H1 (cell line): ENCODE measurements around the gene PIP4K2C. TPM values are rescaled to one million over a fixed set of nuclear protein-coding genes. Genes with fewer than 3 reads are reported as not detected.

ENCODE experiments used
- CTCF ChIA-PET: fragments of 300-600 bp; sonication (Branson Sonifier 250); formaldehyde crosslinking; loops from one replicate; lab custom pipeline; 2021; ENCODE audit not compliant: partially characterized antibody; lab: Charles Lee
- POLR2A ChIA-PET: fragments of 300-600 bp; sonication (Branson Sonifier 250); formaldehyde crosslinking; loops from one replicate; lab custom pipeline; 2021; ENCODE audit warnings: inconsistent platforms; ENCODE audit not compliant: partially characterized antibody; lab: Charles Lee
- DNase-seq, 2 experiments: peaks; one replicate each; pipeline versions ENCODE4 v3.0.0 to v3.0.0-alpha.2; 2010 to 2022; ENCODE audit warnings: low spot score in 2 of 2, low read depth in 1 of 2, mixed read lengths in 1 of 2
- FAIRE-seq: peaks from 2 replicates; lab custom pipeline; 2011; peaks lifted over from hg19 to GRCh38; lab: Jason Lieb, UNC
- H2AFZ ChIP-seq: 2 replicates; pipeline ENCODE4 v1.8.1; 2012; ENCODE audit warnings: low read length, inconsistent platforms
- H2AK5ac ChIP-seq: 2 replicates; pipeline ENCODE4 v1.6.1; 2013; ENCODE audit warnings: low read depth, low read length
- H2BK120ac ChIP-seq: replicated peaks from 2 replicates; pipeline ENCODE3; 2013; ENCODE audit warnings: low read depth, low read length, inconsistent platforms
- H2BK12ac ChIP-seq: 2 replicates; pipeline ENCODE4 v1.6.1; 2013; ENCODE audit warnings: low read depth, low read length
- H2BK15ac ChIP-seq: 2 replicates; pipeline ENCODE4 v1.6.1; 2013; ENCODE audit warnings: low read length
- H2BK20ac ChIP-seq: 2 replicates; pipeline ENCODE4 v1.6.1; 2013; ENCODE audit warnings: low read length
- H2BK5ac ChIP-seq: 2 replicates; pipeline ENCODE4 v1.6.1; 2013; ENCODE audit warnings: low read depth, low read length
- H3K14ac ChIP-seq: 2 replicates; pipeline ENCODE4 v1.6.1; 2013; ENCODE audit warnings: inconsistent platforms; ENCODE audit not compliant: insufficient read length
- H3K18ac ChIP-seq: 2 replicates; pipeline ENCODE4 v1.6.1; 2013; ENCODE audit warnings: low read length; ENCODE audit errors: extremely low read depth
- H3K23ac ChIP-seq: 2 replicates; pipeline ENCODE4 v1.6.1; 2013; ENCODE audit warnings: inconsistent platforms; ENCODE audit not compliant: insufficient read length
- H3K23me2 ChIP-seq: 2 replicates; pipeline ENCODE4 v1.6.1; 2013; ENCODE audit warnings: low read depth, low read length
- H3K27ac ChIP-seq: 2 replicates; pipeline ENCODE4 v1.6.1; 2011; ENCODE audit warnings: low read depth, low read length, inconsistent platforms
- H3K27me3 ChIP-seq, 4 experiments: replicated peaks in 1 of 4; 1 replicate in 1 of 4; 2 replicates in 3 of 4; pipeline versions ENCODE4 v1.6.1 to v1.8.1; 2011 to 2013; ENCODE audit warnings: low read length in 3 of 4, mild to moderate bottlenecking in 3 of 4, inconsistent platforms in 2 of 4, mixed read lengths in 2 of 4, moderate library complexity in 1 of 4; ENCODE audit not compliant: control insufficient read depth in 3 of 4, insufficient read depth in 3 of 4; ENCODE audit errors: extremely low read depth in 1 of 4
- H3K36me3 ChIP-seq, 4 experiments: 2 replicates each; pipeline versions ENCODE4 v1.6.1 to v1.8.1; 2011 to 2013; ENCODE audit warnings: mild to moderate bottlenecking in 4 of 4, low read length in 3 of 4, moderate library complexity in 2 of 4, control low read depth in 1 of 4, inconsistent platforms in 1 of 4; ENCODE audit not compliant: insufficient read depth in 4 of 4, control insufficient read depth in 2 of 4
- H3K4ac ChIP-seq: replicated peaks from 2 replicates; pipeline ENCODE3; 2013; ENCODE audit warnings: low read length, low read depth, mixed read lengths, inconsistent platforms; ENCODE audit not compliant: insufficient read length
- H3K4me1 ChIP-seq, 4 experiments: replicated peaks in 1 of 4; 1 replicate in 1 of 4; 2 replicates in 3 of 4; pipeline versions ENCODE4 v1.6.1 to v1.8.1; 2011 to 2013; ENCODE audit warnings: low read length in 3 of 4, inconsistent platforms in 2 of 4, mixed read lengths in 1 of 4; ENCODE audit not compliant: insufficient read depth in 4 of 4, control insufficient read depth in 3 of 4
- H3K4me2 ChIP-seq, 2 experiments: 2 replicates each; pipeline versions ENCODE4 v1.6.1 to v1.8.1; 2011 to 2013; ENCODE audit warnings: low read depth in 2 of 2, low read length in 2 of 2, control low read depth in 1 of 2, inconsistent platforms in 1 of 2, mild to moderate bottlenecking in 1 of 2; ENCODE audit not compliant: insufficient read depth in 1 of 2
- H3K4me3 ChIP-seq, 4 experiments: fragments of 200-600, 300-600 bp in 1 of 4; sonication (generic), shearing (Covaris generic), sonication (Bioruptor Twin) in 1 of 4; 2 replicates each; pipeline versions ENCODE4 v1.5.1 to v1.8.1; 2011 to 2016; ENCODE audit warnings: low read length in 4 of 4, low read depth in 3 of 4, control low read depth in 2 of 4, inconsistent platforms in 2 of 4, mild to moderate bottlenecking in 2 of 4, mixed read lengths in 1 of 4, moderate library complexity in 1 of 4; ENCODE audit not compliant: insufficient read depth in 2 of 4; ENCODE audit errors: extremely low read depth in 1 of 4
- H3K56ac ChIP-seq: replicated peaks from 2 replicates; pipeline ENCODE3; 2013; ENCODE audit warnings: low read depth, mild to moderate bottlenecking, mixed read lengths, low read length, inconsistent platforms; ENCODE audit not compliant: insufficient read length
- H3K79me1 ChIP-seq: 2 replicates; pipeline ENCODE4 v1.6.1; 2013; ENCODE audit warnings: low read depth, low read length, control low read depth
- H3K79me2 ChIP-seq, 2 experiments: 2 replicates each; pipeline versions ENCODE4 v1.6.1 to v1.8.1; 2012 to 2013; ENCODE audit warnings: low read length in 2 of 2, mild to moderate bottlenecking in 2 of 2, inconsistent platforms in 1 of 2; ENCODE audit not compliant: insufficient read depth in 2 of 2, control insufficient read depth in 1 of 2
- H3K9ac ChIP-seq, 4 experiments: replicated peaks in 1 of 4; 1 replicate in 1 of 4; 2 replicates in 3 of 4; pipeline versions ENCODE4 v1.6.1 to v1.8.1; 2011 to 2013; ENCODE audit warnings: low read depth in 3 of 4, low read length in 3 of 4, control low read depth in 2 of 4, mild to moderate bottlenecking in 2 of 4, moderate library complexity in 2 of 4, inconsistent platforms in 1 of 4; ENCODE audit errors: extremely low read depth in 1 of 4
- H3K9me3 ChIP-seq, 2 experiments: 2 replicates each; pipeline versions ENCODE4 v1.6.1 to v1.8.1; 2012 to 2013; ENCODE audit warnings: mild to moderate bottlenecking in 2 of 2, moderate library complexity in 2 of 2, control low read depth in 1 of 2, inconsistent platforms in 1 of 2, low read depth in 1 of 2, low read length in 1 of 2, mixed read lengths in 1 of 2; ENCODE audit not compliant: insufficient read depth in 2 of 2
- H4K20me1 ChIP-seq, 2 experiments: replicated peaks in 1 of 2; 2 replicates each; pipeline versions ENCODE3 to v1.8.1; 2011 to 2013; ENCODE audit warnings: inconsistent platforms in 2 of 2, low read length in 2 of 2, mild to moderate bottlenecking in 1 of 2; ENCODE audit not compliant: insufficient read depth in 2 of 2, control insufficient read depth in 1 of 2
- H4K5ac ChIP-seq: 2 replicates; pipeline ENCODE4 v1.6.1; 2013; ENCODE audit warnings: low read length, low read depth, mixed read lengths, inconsistent platforms; ENCODE audit not compliant: insufficient read length
- H4K8ac ChIP-seq: 2 replicates; pipeline ENCODE4 v1.8.0; 2013; ENCODE audit warnings: mild to moderate bottlenecking, moderate library complexity, low read length, inconsistent platforms; ENCODE audit not compliant: insufficient read depth; ENCODE audit errors: extremely low read depth
- H4K91ac ChIP-seq: replicated peaks from 2 replicates; pipeline ENCODE3; 2013; ENCODE audit warnings: low read length, mixed read lengths, inconsistent platforms; ENCODE audit not compliant: insufficient read length
- ATF2 ChIP-seq: IDR thresholded peaks from 2 replicates; pipeline ENCODE4 v1.6.1; 2012; ENCODE audit warnings: low read length, inconsistent platforms
- PHF8 ChIP-seq: fragments of 200-600 bp; sonication (generic); conservative IDR thresholded peaks from 2 replicates; pipeline ENCODE4 v1.7.1; 2012; ENCODE audit warnings: low read depth, mild to moderate bottlenecking, inconsistent platforms, low read length, moderate library complexity
- RNF2 ChIP-seq: fragments of 200-900, 300-1000 bp; sonication (generic); IDR thresholded peaks from 2 replicates; pipeline ENCODE4 v1.7.1; 2016; ENCODE audit warnings: borderline replicate concordance, low read depth, mild to moderate bottlenecking, antibody characterized with exemption, low read length; ENCODE audit not compliant: poor library complexity, severe bottlenecking; ENCODE audit errors: missing control alignments
- RXRA ChIP-seq: IDR thresholded peaks from 2 replicates; pipeline ENCODE4 v1.6.1; 2011; ENCODE audit warnings: low read depth, mild to moderate bottlenecking, low read length, moderate library complexity; ENCODE audit not compliant: insufficient read depth
- SIX5 ChIP-seq: IDR thresholded peaks from 2 replicates; pipeline ENCODE4 v1.6.1; 2011; ENCODE audit warnings: mild to moderate bottlenecking, low read depth, low read length
- TAF7 ChIP-seq: optimal IDR thresholded peaks from 2 replicates; pipeline ENCODE3; 2011; ENCODE audit warnings: low read depth, mild to moderate bottlenecking, inconsistent platforms, low read length, moderate library complexity, borderline replicate concordance
- TCF12 ChIP-seq: IDR thresholded peaks from 2 replicates; pipeline ENCODE4 v1.6.1; 2011; ENCODE audit warnings: low read depth, mild to moderate bottlenecking, low read length
- WGBS, 2 experiments: shearing (Covaris generic) in 1 of 2; methylation state at CpG; one replicate each; pipeline versions ENCODE4 v1.1.6 to v1.1.7; 2013 to 2015; ENCODE audit warnings: low lambda C conversion rate in 2 of 2, mixed read lengths in 2 of 2, inconsistent platforms in 1 of 2, low coverage in 1 of 2, missing lambda C conversion rate in 1 of 2; ENCODE audit not compliant: insufficient replicate concordance in 2 of 2, insufficient coverage in 1 of 2, insufficient read length in 1 of 2; ENCODE audit errors: extremely low coverage in 1 of 2, missing lambda C conversion rate in 1 of 2; 5-methylcytosine and 5-hydroxymethylcytosine counted together
- polyA plus RNA-seq, 7 experiments: library from polyadenylated mRNA; depleted of rRNA in 3 of 7; stranded (reverse) in 5 of 7; unstranded in 2 of 7; fragments of >200 nt in 5 of 7; fragments of 200-250 nt in 2 of 7; gene quantifications; 1 replicate in 5 of 7; 2 replicates in 1 of 7; 4 replicates in 1 of 7; pipeline versions ENCODE4 v1.2.1 to v1.2.3, GENCODE V29; 2011 to 2013; ENCODE audit warnings: missing spikeins in 2 of 7, mixed read lengths in 2 of 7
- total RNA-seq: library from RNA; stranded (reverse); fragmentation: NEBNext Ultra II Directional; extraction: Animal tissue kit (Norgen Biotek cat#: 25700); gene quantifications from 2 replicates; pipeline ENCODE4 v1.2.1, GENCODE V29; 2021

PIP4K2C gene
- total and polyA plus RNA-seq, 2 of the 8 experiments (the other 6 are each of a cell fraction or from before 2014, with no cell fraction given), result 25.0 to 27.1 TPM

GRCh38 chr12:57621497-57622292 lies 30.7 kb downstream of the PIP4K2C start:
- H2BK15ac ChIP-seq, result no peak overlapping the region
- H3K4me1 ChIP-seq, result peaks cover 0 to 20% (median 13%) of the 10 kb centered on the region in 4 experiments; a peak in 6 of 7 replicates
- peak overlapping the region; percentile 75; the same call in 1 of the 2 replicates for H2BK12ac ChIP-seq
- H4K8ac ChIP-seq, result no peak overlapping the region; the same call in 1 of the 2 replicates
- H2BK20ac ChIP-seq, result no peak overlapping the region
- H2AFZ ChIP-seq, result no peak overlapping the region
- H3K23me2 ChIP-seq, result peaks cover 7% of the 10 kb centered on the region; the same call in 1 of the 2 replicates
- H3K4me3 ChIP-seq, result peak overlapping the region; percentile 1 to 52 (median 24); a peak in 6 of 8 replicates
- CTCF ChIA-PET, result interaction anchor here (0.6 to 10.7 kb wide), 33 partner anchors 9 to 308 kb away, joined by 3 to 201 read pairs (median 4); partner anchors contain the start of genes ARHGEF25, B4GALNT1, DTX3 and OS9
- 0 out of 2 replicates have a peak, but pooled peaks cover 2% of the 10 kb centered on the region for H3K79me1 ChIP-seq
- H3K14ac ChIP-seq, result no peak overlapping the region
- no peak overlapping the region for H3K18ac ChIP-seq
- H2BK120ac ChIP-seq, result no peak overlapping the region
- DNase-seq (peak in 1 of 2 experiments; percentile 87), FAIRE-seq (no peak)
- H3K4me2 ChIP-seq, result peak overlapping the region; percentile 54 to 78
- H3K23ac ChIP-seq, result no peak overlapping the region
- H3K4ac ChIP-seq, result peak overlapping the region; percentile 5
- no peak overlapping the region for H3K27ac ChIP-seq
- POLR2A ChIA-PET, result interaction anchor here (0.8 to 3.6 kb wide), 11 partner anchors 9 to 123 kb away, joined by 3 to 45 read pairs (median 4); partner anchors contain the start of genes ARHGEF25, B4GALNT1, DDIT3 and PIP4K2C
- no peaks in the 10 kb centered on the region for H3K79me2 ChIP-seq
- no peak overlapping the region for H3K9ac ChIP-seq
- H2BK5ac ChIP-seq, result no peak overlapping the region
- H4K91ac ChIP-seq, result no peak overlapping the region
- H4K5ac ChIP-seq, result no peak overlapping the region
- 0 out of 2 replicates have a peak overlapping the region, but pooled peaks have one; percentile 14 for H2AK5ac ChIP-seq
- peaks cover 0 to 29% of the 10 kb centered on the region in 2 experiments for H4K20me1 ChIP-seq
- H3K56ac ChIP-seq, result no peak overlapping the region
- WGBS, 2 experiments, result 4% methylated on average over 46 of the region's 49 CpGs; no CpG with 5 or more reads in 1 of the 2 experiments
- H3K36me3 ChIP-seq, result no peaks in the 10 kb centered on the region
- H3K27me3 ChIP-seq, result peaks cover 86 to 98% (median 98%) of the 10 kb centered on the region in 4 experiments
- H3K9me3 ChIP-seq, result no peaks in the 10 kb centered on the region; a peak in 1 of 4 replicates
- TF ChIP-seq RXRA, result no peak
- peak; percentile 50 for TF ChIP-seq RNF2
- TF ChIP-seq SIX5, result no peak
- 0 out of 2 replicates have a peak, but pooled peaks have one; percentile 45 for TF ChIP-seq TCF12
- no peak for TF ChIP-seq PHF8
- no peak for TF ChIP-seq TAF7
- no peak for TF ChIP-seq ATF2
